Heart right ventricle (tissue), 16 donors: ENCODE data around the gene CCND3. TPM values are rescaled to one million over a fixed set of nuclear protein-coding genes. Genes with fewer than 3 reads are reported as not detected.

Experiments
- ATAC-seq, 8 donors: fragments of 200-7000 bp; cut with Tn5 transposase; one replicate each; pipeline ENCODE4 v1.9.1; 2020; ENCODE audit warnings: mild to moderate bottlenecking in 8 of 8, moderate library complexity in 8 of 8, moderate number of reproducible peaks in 1 of 8
- DNase-seq, 2 donors: peaks; one replicate each; pipeline ENCODE4 v3.0.0-alpha.2; 2020
- H3K27ac ChIP-seq, 10 donors: fragments of 200-600 bp; sonication (generic) in 2 of 10; one replicate each; pipeline versions ENCODE4 v1.5.0 to v1.8.0; 2020 to 2022; ENCODE audit warnings: mild to moderate bottlenecking in 3 of 10
- H3K27me3 ChIP-seq, 7 donors: fragments of 200-600 bp; one replicate each; pipeline ENCODE4 v1.8.0; 2021 to 2022; ENCODE audit warnings: mild to moderate bottlenecking in 2 of 7
- H3K36me3 ChIP-seq, 9 donors: fragments of 200-600 bp; sonication (generic) in 1 of 9; one replicate each; pipeline versions ENCODE4 v1.5.0 to v1.8.0; 2020 to 2022; ENCODE audit warnings: mild to moderate bottlenecking in 2 of 9
- H3K4me1 ChIP-seq, 9 donors: fragments of 200-600 bp; sonication (generic) in 1 of 9; one replicate each; pipeline versions ENCODE4 v1.5.0 to v1.8.0; 2020 to 2022; ENCODE audit warnings: mild to moderate bottlenecking in 4 of 9
- H3K4me3 ChIP-seq, 10 donors: fragments of 200-600 bp; sonication (generic) in 2 of 10; one replicate each; pipeline versions ENCODE4 v1.5.0 to v1.8.0; 2020 to 2022; ENCODE audit warnings: mild to moderate bottlenecking in 7 of 10, moderate library complexity in 2 of 10
- H3K9me3 ChIP-seq, 11 donors: fragments of 200-600 bp in 10 of 11; sonication (generic) in 2 of 11; one replicate each; pipeline versions ENCODE4 v1.5.0 to v1.8.0; 2013 to 2022; ENCODE audit warnings: mild to moderate bottlenecking in 2 of 11, control low read depth in 1 of 11, moderate library complexity in 1 of 11
- CTCF ChIP-seq, 9 donors: fragments of 200-600 bp; sonication (generic) in 2 of 9; IDR thresholded peaks; one replicate each; pipeline versions ENCODE4 v1.5.0 to v1.8.0; 2021 to 2022; ENCODE audit warnings: antibody characterized with exemption in 9 of 9, mild to moderate bottlenecking in 5 of 9, moderate library complexity in 1 of 9
- WGBS, 2 donors: extraction: QIAGEN DNeasy Blood & Tissue Kit; methylation state at CpG; one replicate each; pipeline ENCODE4 v1.1.7; 2013; ENCODE audit warnings: inconsistent platforms in 1 of 2; 5-methylcytosine and 5-hydroxymethylcytosine counted together
- intact Hi-C, 10 donors: fragments of 100-400 bp; cut with DNase I; formaldehyde crosslinking; loops; one replicate each; pipeline versions ENCODE4 v1.11.1 to v1.14.2; 2022
- polyA plus RNA-seq, 2 donors: library from polyadenylated mRNA; stranded (reverse); fragments of 200-250 nt; gene quantifications; one replicate each; pipeline ENCODE4 v1.2.3, GENCODE V29; 2013
- total RNA-seq, 10 donors: library from RNA; stranded (reverse); fragmentation: NEBNext Ultra II Directional in 3 of 10; extraction: Animal tissue kit (Norgen Biotek cat#: 25700) in 3 of 10; gene quantifications; one replicate each; pipeline versions ENCODE4 v1.2.1 to v1.2.4, GENCODE V29; 2021 to 2023
- donor health status: Arrhythmogenic right ventricular cardiomyopathy.
- donor health status: ischemic (EF 13 %, LVEDD 7.1; RV severe dilation, severe dysfunction).
- donor health status: healthy with polysubstance abuse.
- donor health status: DM: no; HTN: yes; CAD: no.
- donor health status: DM: no; HTN: no; CAD: no.
- donor health status: ischemic (EF 25% LVEDD 6.9; RV normal size, moderate dysfunction).
- donor health status: ischemic (EF 25% LVEDD 5.7; RV mildly dilated, moderate dysfunction).
- donor health status: healthy.
- donor health status: DM: yes; HTN: yes; CAD: no.
- donor health status: Ischemic cardiomyopathy.
- donor health status: ischemic (EF 35%, LVEDD 5.7; RV mildly dilated, moderate dysfunction).
- donor health status: nonischemic (EF 11% LVEDD 7.7; RV severe dilation, severe dysfunction).
- donor health status: DM: yes; HTN: yes; CAD: no.
- donor health status: PGD.
- donor health status: ischemic (EF 29% LVEDD 5.4; RV normal size, mild dysfunction).
- donor health status: nonischemic (EF 23%, LVEDD 6.1; RV moderate dilation, normal function).

Gene CCND3
- total and polyA plus RNA-seq, 12 donors: 29.6 to 77.3 (median 39.4) TPM

DNA sequence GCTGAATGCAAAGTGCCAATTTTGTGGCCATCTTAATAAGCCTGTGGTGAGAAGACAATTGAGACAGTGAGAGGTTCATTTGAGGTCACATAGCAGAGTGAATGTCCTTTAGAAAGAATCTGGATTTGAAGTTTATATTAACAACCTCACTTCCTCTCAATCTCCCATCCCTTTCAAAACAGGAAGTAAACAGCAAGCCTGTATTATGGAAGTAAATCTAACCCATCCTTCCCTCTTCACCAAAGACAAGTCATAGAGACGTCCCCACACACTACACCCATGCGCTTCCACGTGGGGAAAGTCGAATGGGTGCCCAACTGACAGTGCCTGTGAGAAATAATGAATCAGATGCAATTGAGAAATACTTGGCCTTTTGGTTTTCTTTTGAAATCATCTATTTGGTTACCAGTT is 28.8 kb upstream of the CCND3 start:
- DNase-seq (no peak), ATAC-seq (peak in 4 of 8 donors; percentile 47 to 83 (median 60))
- intact Hi-C loops: loop anchor here in 1 of 10 donors (5.0 kb wide), 1 partner anchor 37 kb away; no protein-coding TSS in a partner anchor
- 43 to 51% methylated on average over 4 of the region's 4 CpGs for WGBS, 2 donors
- no peaks in the 10 kb centered on the region for H3K9me3 ChIP-seq
- H3K4me1 ChIP-seq: peaks cover 0 to 40% (median 10%) of the 10 kb centered on the region in 9 donors
- H3K36me3 ChIP-seq: peaks cover 0 to 6% (median 0%) of the 10 kb centered on the region in 9 donors
- H3K27ac ChIP-seq: peak overlapping the region in 4 of 10 donors; percentile 9 to 68 (median 32)
- H3K27me3 ChIP-seq: no peaks in the 10 kb centered on the region
- no peak overlapping the region for H3K4me3 ChIP-seq
- no peak for TF ChIP-seq CTCF (IDR thresholded peaks at IDR 0.05)

- 94 to 97% methylated on average over 7 of the region's 7 CpGs for WGBS, 2 donors
Observed at GRCh38 chr6:41967312-41968287, 26.0 kb upstream of the CCND3 start.

DNA sequence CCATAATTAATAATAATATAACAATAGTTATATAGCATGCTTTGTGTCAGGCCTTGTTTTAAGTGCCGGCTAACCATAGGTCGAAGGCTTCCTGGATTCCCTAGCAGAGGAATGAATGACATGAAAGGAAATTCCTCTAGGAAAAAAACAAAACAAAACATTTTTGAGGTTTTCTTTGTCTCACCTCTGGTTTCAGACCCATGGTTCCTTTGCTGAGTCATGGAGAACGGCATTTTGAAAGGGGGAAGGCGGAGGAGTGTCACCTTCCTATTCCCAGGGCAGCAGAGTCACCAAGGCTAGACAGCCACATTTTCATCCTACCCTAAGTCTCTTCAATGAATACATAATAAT is 25.3 kb upstream of the CCND3 start:
- intact Hi-C loops: no loop called here
- no peak for DNase-seq
- Histone ChIP-seq H3K4me3 (no peak overlapping the region), H3K4me1 (peaks cover 0 to 38% (median 10%) of the 10 kb centered on the region in 9 donors), H3K27ac (peak overlapping the region in 1 of 10 donors; percentile 20), H3K36me3 (peaks cover 0 to 6% (median 0%) of the 10 kb centered on the region in 9 donors), H3K9me3 (no peaks in the 10 kb centered on the region), H3K27me3 (no peaks in the 10 kb centered on the region)
- TF ChIP-seq CTCF (IDR thresholded peaks at IDR 0.05): no peak
- 66 to 78% methylated on average over 4 of the region's 4 CpGs for WGBS, 2 donors
- no peak for ATAC-seq

More at GRCh38 chr6:41967312-41968287, 26.0 kb upstream of the CCND3 start:
- ATAC-seq (no peak), DNase-seq (no peak)
- peaks cover 0 to 38% (median 10%) of the 10 kb centered on the region in 9 donors for H3K4me1 ChIP-seq
- peaks cover 0 to 6% (median 0%) of the 10 kb centered on the region in 9 donors for H3K36me3 ChIP-seq
- H3K27me3 ChIP-seq: no peaks in the 10 kb centered on the region
- no peaks in the 10 kb centered on the region for H3K9me3 ChIP-seq
- H3K27ac ChIP-seq: no peak overlapping the region
- intact Hi-C loops: no loop called here
- no peak overlapping the region for H3K4me3 ChIP-seq
- no peak for TF ChIP-seq CTCF (IDR thresholded peaks at IDR 0.05)

- Histone ChIP-seq H3K9me3 (no peaks in the 10 kb centered on the region), H3K27ac (peak overlapping the region in 1 of 10 donors; percentile 20), H3K36me3 (peaks cover 0 to 6% (median 0%) of the 10 kb centered on the region in 9 donors), H3K27me3 (no peaks in the 10 kb centered on the region), H3K4me3 (no peak overlapping the region), H3K4me1 (peaks cover 0 to 42% (median 10%) of the 10 kb centered on the region in 9 donors)
- DNase-seq: no peak
- no peak for TF ChIP-seq CTCF (IDR thresholded peaks at IDR 0.05)
- intact Hi-C loops: no loop called here
- 76 to 89% methylated on average over 4 to 5 of the region's 5 CpGs for WGBS, 2 donors
- ATAC-seq: no peak
Observed at GRCh38 chr6:41966214-41966920, 24.8 kb upstream of the CCND3 start.
